NCI-H774 (cell line): ENCODE measurements around the gene TMEM185B.
"Not testable (repeated sequence)": the region's sequence is repeated elsewhere in the genome, so short reads cannot be mapped to it uniquely, and the experiment has no call there.

ENCODE experiments used
- DNase-seq: peaks from one replicate; lab custom pipeline; 2025; lab: John Stamatoyannopoulos, UW

Gene TMEM185B

GRCh38 chr2:120251880-120252224 is 28.7 kb upstream of the TMEM185B start:
- DNase-seq: no peak

- DNase-seq: no peak
Measured at GRCh38 chr2:120251078-120251477, 27.9 kb upstream of the TMEM185B start.

DNA sequence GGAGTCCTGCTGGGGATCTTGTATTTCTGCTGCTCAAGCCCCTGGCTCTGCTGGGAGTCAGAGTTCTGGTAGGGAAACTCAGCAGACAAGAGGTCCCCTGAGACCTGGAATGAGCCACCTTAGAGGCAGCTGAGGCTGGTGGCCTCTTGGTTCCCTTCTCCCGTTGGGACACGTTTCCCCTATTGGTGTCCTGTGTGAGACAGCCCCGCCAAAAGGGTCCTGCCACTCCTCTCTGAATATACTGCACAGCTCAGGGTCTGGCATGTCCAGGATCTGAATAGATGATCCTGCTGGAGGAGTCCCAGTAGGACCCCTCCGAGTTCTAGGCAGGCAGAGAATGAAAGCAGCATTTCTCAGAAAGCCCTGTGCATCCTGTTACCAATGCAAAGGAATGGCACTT is 27.4 kb upstream of the TMEM185B start:
- no peak for DNase-seq

- no peak for DNase-seq
Measured at GRCh38 chr2:120247851-120248250, 24.7 kb upstream of the TMEM185B start.

- no peak for DNase-seq
Measured at GRCh38 chr2:120246546-120247300, 23.5 kb upstream of the TMEM185B start.

DNA sequence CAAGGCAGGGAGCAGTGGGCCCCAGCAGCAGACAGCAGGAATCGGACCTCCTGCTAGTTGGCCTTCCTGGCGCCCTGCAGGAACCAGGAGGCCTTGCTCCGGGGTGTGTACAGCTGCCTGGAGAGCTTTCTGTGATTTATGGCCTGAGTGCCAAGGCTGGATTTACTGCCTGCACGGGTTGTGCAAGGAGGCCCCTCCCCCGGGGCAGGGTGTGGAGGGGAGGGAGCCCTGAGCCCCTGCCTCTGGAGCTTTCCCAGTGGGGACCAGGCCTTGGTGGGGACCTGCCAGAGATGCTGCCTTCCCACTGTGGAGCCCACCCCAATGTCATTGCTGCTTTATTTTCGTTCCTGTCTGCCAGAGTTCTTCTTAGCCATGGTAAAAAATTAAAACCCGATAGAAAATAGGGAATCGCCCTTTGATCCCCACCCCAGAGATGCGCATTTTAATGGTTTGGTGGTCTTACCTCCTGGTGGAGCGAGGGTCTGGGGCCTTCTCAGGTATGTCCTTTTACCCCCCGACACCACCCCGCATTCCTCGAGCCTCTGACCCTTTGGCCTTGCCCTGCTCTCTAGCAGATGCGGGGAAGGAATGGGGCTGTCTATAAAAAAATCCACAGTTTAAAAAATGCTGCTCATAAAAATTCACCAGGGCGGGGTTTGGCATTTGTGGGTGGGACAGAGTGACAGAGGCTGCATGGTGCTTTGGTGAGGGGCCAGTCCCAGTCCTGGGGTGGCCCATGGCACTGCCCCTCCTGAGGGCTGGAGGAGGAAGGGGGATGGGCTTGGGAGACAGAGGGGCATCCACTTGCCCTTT is 22.5 kb upstream of the TMEM185B start:
- peak; percentile 59 for DNase-seq

GRCh38 chr2:120244656-120245519 is 21.7 kb upstream of the TMEM185B start:
- DNase-seq: peak; percentile 59

- DNase-seq: no peak
Measured at GRCh38 chr2:120243875-120244553, 20.8 kb upstream of the TMEM185B start.

DNA sequence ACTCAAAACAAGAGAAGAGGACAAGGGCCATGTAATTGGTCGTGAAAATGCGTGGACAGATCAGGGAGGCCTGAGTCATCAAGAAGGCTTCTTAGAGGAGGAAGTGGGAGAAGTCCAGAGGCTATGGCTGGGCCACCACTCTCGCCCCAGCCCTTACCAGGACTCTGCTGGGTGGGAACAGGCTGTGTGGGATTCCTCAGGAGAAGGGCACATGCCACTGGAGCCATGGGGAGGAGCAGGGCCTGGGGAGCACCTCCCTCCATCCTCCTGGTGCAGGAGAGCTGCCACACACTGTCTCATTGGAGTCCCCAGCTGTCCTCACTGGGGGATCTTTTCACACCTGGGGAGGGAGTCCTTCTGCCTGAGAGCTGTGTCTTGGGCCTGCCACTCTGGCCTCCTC is 20.0 kb upstream of the TMEM185B start:
- DNase-seq: no peak

- no peak for DNase-seq
Measured at GRCh38 chr2:120241684-120242083, 18.5 kb upstream of the TMEM185B start.

- DNase-seq: no peak
Measured at GRCh38 chr2:120240901-120241429, 17.8 kb upstream of the TMEM185B start.

DNA sequence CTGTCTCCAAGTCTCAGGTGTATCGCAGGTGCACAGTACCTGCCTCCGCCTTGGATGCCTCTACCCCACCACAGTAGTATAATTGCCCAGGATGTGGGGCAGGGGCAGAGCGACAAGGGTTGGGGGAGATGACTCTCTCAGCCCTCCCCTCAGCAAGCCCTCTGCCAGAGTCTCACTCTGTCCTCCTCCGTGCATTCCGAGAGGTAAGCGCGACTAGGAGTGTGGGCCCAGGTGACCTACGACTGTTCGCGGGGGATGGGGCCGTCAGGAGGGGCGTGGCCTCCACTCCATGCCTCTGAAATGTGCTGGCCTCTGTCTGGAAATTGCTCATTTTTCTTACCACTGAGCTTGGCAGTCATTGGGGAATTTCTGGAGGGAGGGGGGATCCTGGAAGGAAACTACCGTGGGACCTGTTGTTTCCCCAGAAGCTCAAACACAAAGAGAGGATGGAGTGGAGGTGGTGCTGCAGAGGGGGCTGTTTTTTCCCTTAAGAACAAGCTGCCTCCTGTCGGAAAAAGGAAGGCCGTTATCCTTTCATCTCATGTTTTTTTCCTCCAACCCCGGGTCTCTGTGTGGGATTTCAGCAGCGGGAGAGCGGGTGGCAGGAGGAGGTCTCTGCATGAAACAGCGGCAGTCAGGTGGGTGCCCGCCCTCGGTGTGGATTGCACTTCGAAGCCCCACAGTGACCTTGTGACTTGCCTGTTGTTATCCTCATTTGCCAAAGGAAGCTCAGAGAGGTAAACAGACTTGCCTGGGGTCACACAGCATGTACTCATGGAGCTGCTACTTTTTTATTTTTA is 16.5 kb upstream of the TMEM185B start:
- no peak for DNase-seq

DNA sequence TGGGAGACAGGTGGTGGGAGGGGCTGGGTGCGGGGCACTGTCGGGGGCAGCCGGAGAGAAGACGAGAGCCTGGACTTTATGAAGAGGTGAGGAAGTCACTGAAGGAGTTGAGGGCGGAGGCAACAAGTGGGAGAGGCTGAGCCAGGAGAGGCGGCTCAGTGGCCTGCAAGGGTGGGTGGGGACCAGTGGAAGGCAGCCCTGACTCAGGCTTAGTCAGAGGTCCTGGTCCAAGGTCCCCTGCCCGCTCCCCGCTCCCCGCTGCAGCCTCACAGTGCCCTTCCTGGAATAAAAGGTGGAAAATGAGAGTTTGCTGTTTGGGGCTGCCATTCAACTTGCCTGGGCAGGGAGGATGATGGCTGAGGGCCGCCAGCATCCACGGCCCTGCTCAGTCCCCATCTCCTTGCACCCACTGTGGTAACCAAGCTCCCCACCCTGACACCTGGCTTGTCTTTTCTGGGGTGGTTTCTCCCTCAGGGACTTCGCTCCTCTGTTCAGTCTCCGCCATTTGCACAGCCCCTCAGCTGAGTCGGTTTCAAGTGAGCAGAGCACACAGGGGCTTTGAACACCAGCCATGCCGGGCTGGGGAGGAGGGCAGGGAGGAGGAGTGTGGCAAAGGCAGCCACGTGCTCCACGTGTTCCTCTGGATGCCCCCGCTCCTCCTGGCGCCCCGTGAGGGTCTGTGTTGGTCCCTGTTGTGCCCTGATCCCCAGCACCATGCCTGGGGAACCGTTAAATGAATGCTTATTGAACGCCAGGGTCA is 15.7 kb upstream of the TMEM185B start:
- DNase-seq: no peak

- DNase-seq: no peak
Measured at GRCh38 chr2:120237491-120237902, 14.3 kb upstream of the TMEM185B start.

GRCh38 chr2:120236791-120237190 is 13.6 kb upstream of the TMEM185B start:
- DNase-seq: no peak

- DNase-seq: no peak
Measured at GRCh38 chr2:120236316-120236715, 13.1 kb upstream of the TMEM185B start.

DNA sequence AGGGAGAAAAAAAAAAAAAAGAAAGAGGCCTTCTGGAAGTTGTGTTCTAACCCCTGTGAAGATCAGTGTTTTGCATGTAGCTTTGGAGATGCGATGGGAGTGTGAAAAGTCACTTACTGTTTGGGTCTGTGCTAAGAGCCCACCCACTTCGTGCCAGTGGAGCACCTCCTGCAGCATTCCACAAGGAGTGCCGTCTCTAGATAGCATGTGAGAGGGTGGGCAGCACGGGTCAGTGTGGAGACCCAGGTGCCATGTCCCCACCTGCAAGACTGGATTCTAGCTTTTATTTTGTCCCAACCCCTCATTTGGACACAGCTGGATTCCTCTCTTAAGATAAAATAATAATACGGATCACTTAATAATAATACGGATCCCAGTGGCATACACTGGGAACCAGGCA is 12.5 kb upstream of the TMEM185B start:
- DNase-seq: no peak

DNA sequence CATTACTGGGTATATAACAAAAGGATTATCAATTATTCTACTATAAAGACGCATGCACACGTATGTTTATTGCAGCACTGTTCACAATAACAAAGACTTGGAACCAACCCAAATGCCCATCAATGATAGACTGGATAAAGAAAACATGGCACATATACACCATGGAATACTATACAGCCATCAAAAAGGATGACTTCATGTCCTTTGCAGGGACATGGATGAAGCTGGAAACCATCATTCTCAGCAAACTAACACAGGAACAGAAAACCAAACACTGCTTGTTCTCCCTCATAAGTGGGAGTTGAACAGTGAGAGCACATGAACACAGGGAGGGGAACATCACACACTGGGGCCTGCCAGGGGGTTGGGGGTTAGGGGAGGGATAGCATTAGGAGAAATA is 12.0 kb upstream of the TMEM185B start:
- not testable (repeated sequence) for DNase-seq

GRCh38 chr2:120233292-120233691 is 10.1 kb upstream of the TMEM185B start:
- DNase-seq: no peak
